ENCODE measurements around the gene PNRC1. TPM values are rescaled to one million over a fixed set of nuclear protein-coding genes. Genes with fewer than 3 reads are reported as not detected.

The PNRC1 gene
- total and polyA plus RNA-seq, 2 experiments from 2014 or later: 181 to 226 TPM

- H3K9me2 ChIP-seq (replicated peaks; ENCODE audit: insufficient read depth): no peaks in the 10 kb centered on the region
- no peak for TF ChIP-seq EZH2 (IDR thresholded peaks at IDR 0.05; ENCODE audit: borderline replicate concordance)
- TF ChIP-seq EZH2phosphoT487 (IDR thresholded peaks at IDR 0.05; ENCODE audit: low read depth, severe bottlenecking, unreplicated experiment): no peak
- no peak for TF ChIP-seq CTCF (IDR thresholded peaks at IDR 0.05; ENCODE audit: poor library complexity)
- no peaks in the 10 kb centered on the region for H3K79me2 ChIP-seq
- no peaks in the 10 kb centered on the region for H3K9me3 ChIP-seq (ENCODE audit: low read depth)
- no peak overlapping the region for H3K4me3 ChIP-seq
- no peaks in the 10 kb centered on the region for H4K20me1 ChIP-seq (ENCODE audit: insufficient read depth, poor library complexity, severe bottlenecking)
- DNase-seq (ENCODE audit: low spot score): no peak
- no peak overlapping the region for H3K4me2 ChIP-seq
- no peak overlapping the region for H2AFZ ChIP-seq
- WGBS (ENCODE audit: low lambda C conversion rate, missing lambda C conversion rate): 70% methylated on average over 2 of the region's 2 CpGs
- H3K27ac ChIP-seq: no peak overlapping the region
- no peaks in the 10 kb centered on the region for H3K36me3 ChIP-seq (replicated peaks; ENCODE audit: insufficient read depth, low read depth)
- H3K4me1 ChIP-seq (ENCODE audit: insufficient read depth): no peaks in the 10 kb centered on the region
- H3K27me3 ChIP-seq: no peaks in the 10 kb centered on the region
Measured at GRCh38 chr6:89100114-89100513, 19.6 kb downstream of the PNRC1 start.

- no peaks in the 10 kb centered on the region for H4K20me1 ChIP-seq (ENCODE audit: insufficient read depth, poor library complexity, severe bottlenecking)
- no peaks in the 10 kb centered on the region for H3K4me1 ChIP-seq (ENCODE audit: insufficient read depth)
- no peaks in the 10 kb centered on the region for H3K9me3 ChIP-seq (ENCODE audit: low read depth)
- no peaks in the 10 kb centered on the region for H3K27me3 ChIP-seq
- H3K27ac ChIP-seq: no peak overlapping the region
- H3K9me2 ChIP-seq (replicated peaks; ENCODE audit: insufficient read depth): no peaks in the 10 kb centered on the region
- H3K4me2 ChIP-seq: no peak overlapping the region
- no peak overlapping the region for H2AFZ ChIP-seq
- 97% methylated on average over 3 of the region's 3 CpGs for WGBS (ENCODE audit: low lambda C conversion rate, missing lambda C conversion rate)
- no peak overlapping the region for H3K4me3 ChIP-seq
- peaks cover 24% of the 10 kb centered on the region for H3K79me2 ChIP-seq
- TF ChIP-seq CTCF (IDR thresholded peaks at IDR 0.05; ENCODE audit: poor library complexity) (no peak), EZH2 (IDR thresholded peaks at IDR 0.05; ENCODE audit: borderline replicate concordance) (no peak), EZH2phosphoT487 (IDR thresholded peaks at IDR 0.05; ENCODE audit: low read depth, severe bottlenecking, unreplicated experiment) (no peak)
- DNase-seq (ENCODE audit: low spot score): no peak
- no peaks in the 10 kb centered on the region for H3K36me3 ChIP-seq (replicated peaks; ENCODE audit: insufficient read depth, low read depth)
Measured at GRCh38 chr6:89110284-89110683, 29.7 kb downstream of the PNRC1 start.

- Histone ChIP-seq H2AFZ (no peak overlapping the region), H3K4me2 (no peak overlapping the region), H3K4me3 (no peak overlapping the region), H3K4me1 (ENCODE audit: insufficient read depth) (no peaks in the 10 kb centered on the region), H4K20me1 (ENCODE audit: insufficient read depth, poor library complexity, severe bottlenecking) (no peaks in the 10 kb centered on the region), H3K79me2 (peaks cover 37% of the 10 kb centered on the region), H3K9me3 (ENCODE audit: low read depth) (no peaks in the 10 kb centered on the region), H3K27ac (no peak overlapping the region), H3K9me2 (replicated peaks; ENCODE audit: insufficient read depth) (no peaks in the 10 kb centered on the region), H3K36me3 (replicated peaks; ENCODE audit: insufficient read depth, low read depth) (no peaks in the 10 kb centered on the region), H3K27me3 (no peaks in the 10 kb centered on the region)
- no peak for TF ChIP-seq EZH2phosphoT487 (IDR thresholded peaks at IDR 0.05; ENCODE audit: low read depth, severe bottlenecking, unreplicated experiment)
- no peak for TF ChIP-seq CTCF (IDR thresholded peaks at IDR 0.05; ENCODE audit: poor library complexity)
- TF ChIP-seq EZH2 (IDR thresholded peaks at IDR 0.05; ENCODE audit: borderline replicate concordance): no peak
- 93% methylated on average over 9 of the region's 9 CpGs for WGBS (ENCODE audit: low lambda C conversion rate, missing lambda C conversion rate)
- no peak for DNase-seq (ENCODE audit: low spot score)
Measured at GRCh38 chr6:89111933-89112332, 31.4 kb downstream of the PNRC1 start.

GRCh38 chr6:89116702-89117101 lies 36.2 kb downstream of the PNRC1 start:
- no peaks in the 10 kb centered on the region for H3K36me3 ChIP-seq (replicated peaks; ENCODE audit: insufficient read depth, low read depth)
- DNase-seq (ENCODE audit: low spot score): no peak
- peak overlapping the region; percentile 85 for H3K4me3 ChIP-seq

More at GRCh38 chr6:89116702-89117101, 36.2 kb downstream of the PNRC1 start:
- H2AFZ ChIP-seq: peak overlapping the region; percentile 93
- no peaks in the 10 kb centered on the region for H4K20me1 ChIP-seq (ENCODE audit: insufficient read depth, poor library complexity, severe bottlenecking)
- no peaks in the 10 kb centered on the region for H3K9me3 ChIP-seq (ENCODE audit: low read depth)
- H3K9me2 ChIP-seq (replicated peaks; ENCODE audit: insufficient read depth): no peaks in the 10 kb centered on the region
- peaks cover 40% of the 10 kb centered on the region for H3K79me2 ChIP-seq
- no peaks in the 10 kb centered on the region for H3K4me1 ChIP-seq (ENCODE audit: insufficient read depth)
- peak overlapping the region; percentile 96 for H3K4me2 ChIP-seq
- H3K27ac ChIP-seq: peak overlapping the region; percentile 54
- no peaks in the 10 kb centered on the region for H3K27me3 ChIP-seq
- no peak for TF ChIP-seq CTCF (IDR thresholded peaks at IDR 0.05; ENCODE audit: poor library complexity)
- TF ChIP-seq EZH2phosphoT487 (IDR thresholded peaks at IDR 0.05; ENCODE audit: low read depth, severe bottlenecking, unreplicated experiment): no peak
- TF ChIP-seq EZH2 (IDR thresholded peaks at IDR 0.05; ENCODE audit: borderline replicate concordance): no peak
- WGBS (ENCODE audit: low lambda C conversion rate, missing lambda C conversion rate): 63% methylated on average over 6 of the region's 6 CpGs
